ENCODE measurements around the gene ZSWIM6.

GRCh38 chr5:61538722-61539501, 206.9 kb downstream of the ZSWIM6 start:
- no peak for TF ChIP-seq CTCF (IDR thresholded peaks at IDR 0.05)
- TF ChIP-seq POLR2AphosphoS5 (IDR thresholded peaks at IDR 0.05), result no peak
- TF ChIP-seq POLR2A (IDR thresholded peaks at IDR 0.05), result no peak
- TF ChIP-seq EP300 (IDR thresholded peaks at IDR 0.05), result no peak

All from stomach (tissue), 4 donors.